Neural cell (in vitro differentiated cells): ENCODE measurements around the gene TSPAN31.

ENCODE experiments used
- CTCF ChIP-seq: fragments of 450-650 bp; IDR thresholded peaks from 2 replicates; pipeline ENCODE4 v1.5.1; 2014; ENCODE audit warnings: antibody characterized with exemption, mild to moderate bottlenecking, moderate library complexity; ENCODE audit not compliant: poor library complexity, severe bottlenecking
- EZH2 ChIP-seq: fragments of 200-600, 300-800 bp; shearing (Covaris generic), sonication (generic); IDR thresholded peaks from 2 replicates; pipeline ENCODE4 v1.6.1; 2014; ENCODE audit warnings: antibody characterized with exemption, low read length, borderline replicate concordance, mild to moderate bottlenecking; ENCODE audit not compliant: insufficient read depth, poor library complexity, severe bottlenecking
- POLR2AphosphoS5 ChIP-seq: IDR thresholded peaks from 2 replicates; pipeline ENCODE4 v1.6.1; 2012
- RAD21 ChIP-seq: fragments of 450-650 bp; conservative IDR thresholded peaks from 2 replicates; pipeline ENCODE4 v1.6.1; 2014; ENCODE audit warnings: antibody characterized with exemption, mild to moderate bottlenecking, moderate library complexity
- REST ChIP-seq: IDR thresholded peaks from 2 replicates; pipeline ENCODE4 v1.6.1; 2012; ENCODE audit warnings: borderline replicate concordance

- TF ChIP-seq CTCF (no peak), EZH2 (no peak), REST (no peak), RAD21 (no peak), POLR2AphosphoS5 (no peak)
Observed at GRCh38 chr12:57735198-57735855, 9.5 kb upstream of the TSPAN31 start.
